ENCODE measurements around the gene PELI1. TPM values are rescaled to one million over a fixed set of nuclear protein-coding genes. Genes with fewer than 3 reads are reported as not detected.
A peak's percentile ranks its signal among the peaks of the same experiment; 100 is the strongest.

Gene PELI1
- total and polyA plus RNA-seq, 2 experiments from 2014 or later, result 30.5 to 62.9 TPM

DNA sequence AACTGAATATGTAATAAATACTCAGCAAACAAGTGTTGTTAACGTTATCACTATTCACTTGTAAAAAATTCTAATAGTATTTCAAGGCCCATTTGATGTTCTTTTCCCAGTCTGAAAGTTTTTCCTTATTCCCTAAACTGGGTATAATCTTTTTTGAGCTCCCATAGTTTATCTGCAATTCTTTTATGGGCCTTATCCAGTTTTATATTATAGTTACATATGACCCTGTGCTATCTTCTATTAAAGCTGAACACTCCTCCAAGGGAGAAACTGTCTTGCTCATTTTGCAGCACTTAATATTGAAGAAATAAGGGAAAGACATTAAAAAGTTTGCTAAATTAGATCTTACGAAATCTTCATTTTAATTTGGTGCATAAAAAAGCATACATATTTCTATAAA, 13.9 kb downstream of the PELI1 start:
- Histone ChIP-seq H2AFZ (no peak overlapping the region), H3K9me3 (ENCODE audit: low read depth) (no peaks in the 10 kb centered on the region), H3K4me3 (no peak overlapping the region), H3K4me1 (ENCODE audit: insufficient read depth) (peaks cover 27% of the 10 kb centered on the region), H3K27me3 (no peaks in the 10 kb centered on the region), H3K79me2 (peaks cover 100% of the 10 kb centered on the region), H4K20me1 (ENCODE audit: insufficient read depth, poor library complexity, severe bottlenecking) (peaks cover 26% of the 10 kb centered on the region), H3K9me2 (replicated peaks; ENCODE audit: insufficient read depth) (no peaks in the 10 kb centered on the region), H3K4me2 (no peak overlapping the region), H3K36me3 (replicated peaks; ENCODE audit: insufficient read depth, low read depth) (no peaks in the 10 kb centered on the region), H3K27ac (no peak overlapping the region)
- WGBS (ENCODE audit: low lambda C conversion rate, missing lambda C conversion rate), result 93% methylated on average over 2 of the region's 2 CpGs
- DNase-seq (ENCODE audit: low spot score), result no peak
- TF ChIP-seq EZH2phosphoT487 (IDR thresholded peaks at IDR 0.05; ENCODE audit: low read depth, severe bottlenecking, unreplicated experiment), result no peak
- TF ChIP-seq, protein P1, sequence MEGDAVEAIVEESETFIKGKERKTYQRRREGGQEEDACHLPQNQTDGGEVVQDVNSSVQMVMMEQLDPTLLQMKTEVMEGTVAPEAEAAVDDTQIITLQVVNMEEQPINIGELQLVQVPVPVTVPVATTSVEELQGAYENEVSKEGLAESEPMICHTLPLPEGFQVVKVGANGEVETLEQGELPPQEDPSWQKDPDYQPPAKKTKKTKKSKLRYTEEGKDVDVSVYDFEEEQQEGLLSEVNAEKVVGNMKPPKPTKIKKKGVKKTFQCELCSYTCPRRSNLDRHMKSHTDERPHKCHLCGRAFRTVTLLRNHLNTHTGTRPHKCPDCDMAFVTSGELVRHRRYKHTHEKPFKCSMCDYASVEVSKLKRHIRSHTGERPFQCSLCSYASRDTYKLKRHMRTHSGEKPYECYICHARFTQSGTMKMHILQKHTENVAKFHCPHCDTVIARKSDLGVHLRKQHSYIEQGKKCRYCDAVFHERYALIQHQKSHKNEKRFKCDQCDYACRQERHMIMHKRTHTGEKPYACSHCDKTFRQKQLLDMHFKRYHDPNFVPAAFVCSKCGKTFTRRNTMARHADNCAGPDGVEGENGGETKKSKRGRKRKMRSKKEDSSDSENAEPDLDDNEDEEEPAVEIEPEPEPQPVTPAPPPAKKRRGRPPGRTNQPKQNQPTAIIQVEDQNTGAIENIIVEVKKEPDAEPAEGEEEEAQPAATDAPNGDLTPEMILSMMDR (IDR thresholded peaks at IDR 0.05; ENCODE audit: poor library complexity), result no peak
- TF ChIP-seq EZH2 (IDR thresholded peaks at IDR 0.05; ENCODE audit: borderline replicate concordance), result no peak

DNA sequence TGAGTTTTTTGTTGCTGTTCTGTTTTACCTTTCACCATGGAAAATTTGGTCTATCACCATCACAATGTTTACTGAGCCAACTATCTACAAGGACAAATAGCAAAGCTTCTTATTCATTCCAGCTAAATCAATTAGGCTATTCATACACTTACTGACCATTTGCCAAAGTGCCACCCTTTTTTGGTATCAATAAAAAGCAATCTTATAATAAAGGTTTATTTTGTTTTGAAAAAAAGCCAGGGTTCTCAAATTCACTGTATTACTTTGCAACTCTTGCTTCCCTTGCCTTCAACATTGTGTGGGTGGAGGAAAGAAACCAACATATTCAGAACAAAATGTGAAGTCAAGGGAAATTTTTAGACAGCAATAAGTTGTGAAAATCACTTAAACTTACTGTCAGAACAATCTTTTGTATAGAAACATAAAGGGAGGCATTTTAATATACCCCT, 15.3 kb downstream of the PELI1 start:
- Histone ChIP-seq H2AFZ (no peak overlapping the region), H3K4me2 (peak overlapping the region; percentile 24), H3K9me2 (replicated peaks; ENCODE audit: insufficient read depth) (no peaks in the 10 kb centered on the region), H4K20me1 (ENCODE audit: insufficient read depth, poor library complexity, severe bottlenecking) (peaks cover 24% of the 10 kb centered on the region), H3K4me3 (no peak overlapping the region), H3K9me3 (ENCODE audit: low read depth) (no peaks in the 10 kb centered on the region), H3K4me1 (ENCODE audit: insufficient read depth) (peaks cover 21% of the 10 kb centered on the region), H3K79me2 (peaks cover 100% of the 10 kb centered on the region), H3K27me3 (no peaks in the 10 kb centered on the region), H3K27ac (no peak overlapping the region), H3K36me3 (replicated peaks; ENCODE audit: insufficient read depth, low read depth) (no peaks in the 10 kb centered on the region)
- TF ChIP-seq EZH2phosphoT487 (IDR thresholded peaks at IDR 0.05; ENCODE audit: low read depth, severe bottlenecking, unreplicated experiment) (no peak), EZH2 (IDR thresholded peaks at IDR 0.05; ENCODE audit: borderline replicate concordance) (no peak)
- TF ChIP-seq, protein P1 (IDR thresholded peaks at IDR 0.05; ENCODE audit: poor library complexity), result no peak
- DNase-seq (ENCODE audit: low spot score), result no peak

DNA sequence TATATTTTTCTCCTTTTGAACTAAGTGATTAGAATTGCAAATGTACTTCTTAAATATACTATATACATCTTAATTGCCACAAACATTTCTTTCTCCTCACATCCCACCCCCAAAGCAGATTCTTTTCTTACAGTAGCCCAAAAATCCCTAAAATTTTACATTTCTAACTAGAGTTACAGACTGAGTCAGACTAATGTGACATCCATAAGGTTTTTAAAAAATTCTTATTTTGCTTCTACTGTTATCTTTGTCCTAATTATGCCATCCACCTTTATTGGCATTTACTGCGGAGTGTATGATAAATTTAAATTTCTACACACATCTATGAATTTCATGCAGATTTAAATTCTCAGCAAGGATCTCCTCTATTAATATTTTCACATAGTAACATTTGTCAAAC, 15.8 kb downstream of the PELI1 start:
- Histone ChIP-seq H3K4me3 (no peak overlapping the region), H3K36me3 (replicated peaks; ENCODE audit: insufficient read depth, low read depth) (no peaks in the 10 kb centered on the region), H4K20me1 (ENCODE audit: insufficient read depth, poor library complexity, severe bottlenecking) (peaks cover 21% of the 10 kb centered on the region), H3K4me2 (peak overlapping the region; percentile 24), H3K79me2 (peaks cover 100% of the 10 kb centered on the region), H3K4me1 (ENCODE audit: insufficient read depth) (peaks cover 16% of the 10 kb centered on the region), H3K27ac (no peak overlapping the region), H3K9me3 (ENCODE audit: low read depth) (no peaks in the 10 kb centered on the region), H3K27me3 (no peaks in the 10 kb centered on the region), H3K9me2 (replicated peaks; ENCODE audit: insufficient read depth) (no peaks in the 10 kb centered on the region), H2AFZ (no peak overlapping the region)
- WGBS (ENCODE audit: low lambda C conversion rate, missing lambda C conversion rate), result 100% methylated on average over 1 of the region's 1 CpG
- DNase-seq (ENCODE audit: low spot score), result no peak
- TF ChIP-seq EZH2phosphoT487 (IDR thresholded peaks at IDR 0.05; ENCODE audit: low read depth, severe bottlenecking, unreplicated experiment) (no peak), EZH2 (IDR thresholded peaks at IDR 0.05; ENCODE audit: borderline replicate concordance) (no peak)
- TF ChIP-seq, protein P1 (IDR thresholded peaks at IDR 0.05; ENCODE audit: poor library complexity), result no peak

DNA sequence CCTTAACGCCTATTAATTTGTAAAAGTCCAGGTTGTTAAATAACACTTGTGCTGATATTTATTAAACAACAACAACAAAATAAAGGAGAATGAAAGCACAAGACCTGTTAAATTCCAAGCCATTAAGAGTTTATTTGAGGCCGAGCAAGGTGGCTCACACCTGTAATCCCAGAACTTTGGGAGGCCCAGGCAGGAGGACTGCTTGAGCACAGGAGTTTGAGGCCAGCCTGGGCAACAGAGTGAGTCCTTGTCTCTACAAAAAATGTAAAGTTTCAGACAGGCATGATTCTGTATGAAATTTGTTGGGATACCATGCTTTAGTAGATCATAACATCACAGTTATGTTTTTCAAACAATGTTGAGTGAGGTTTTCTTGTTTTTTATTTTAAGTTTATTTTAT, 17.1 kb downstream of the PELI1 start:
- no peak overlapping the region for H3K27ac ChIP-seq
- peaks cover 17% of the 10 kb centered on the region for H3K4me1 ChIP-seq (ENCODE audit: insufficient read depth)
- no peaks in the 10 kb centered on the region for H3K36me3 ChIP-seq (replicated peaks; ENCODE audit: insufficient read depth, low read depth)
- H2AFZ ChIP-seq, result no peak overlapping the region
- no peak overlapping the region for H3K4me2 ChIP-seq
- H3K79me2 ChIP-seq, result peaks cover 100% of the 10 kb centered on the region
- H4K20me1 ChIP-seq (ENCODE audit: insufficient read depth, poor library complexity, severe bottlenecking), result peaks cover 18% of the 10 kb centered on the region
- H3K9me2 ChIP-seq (replicated peaks; ENCODE audit: insufficient read depth), result no peaks in the 10 kb centered on the region
- no peaks in the 10 kb centered on the region for H3K27me3 ChIP-seq
- no peak for DNase-seq (ENCODE audit: low spot score)
- WGBS (ENCODE audit: low lambda C conversion rate, missing lambda C conversion rate), result 94% methylated on average over 2 of the region's 2 CpGs
- no peak overlapping the region for H3K4me3 ChIP-seq
- H3K9me3 ChIP-seq (ENCODE audit: low read depth), result no peaks in the 10 kb centered on the region
- no peak for TF ChIP-seq EZH2phosphoT487 (IDR thresholded peaks at IDR 0.05; ENCODE audit: low read depth, severe bottlenecking, unreplicated experiment)
- no peak for TF ChIP-seq EZH2 (IDR thresholded peaks at IDR 0.05; ENCODE audit: borderline replicate concordance)
- TF ChIP-seq, protein P1 (IDR thresholded peaks at IDR 0.05; ENCODE audit: poor library complexity), result no peak

Measured in hepatocyte (in vitro differentiated cells).